SU-DHL-6 (cell line): ENCODE data around the gene EDDM13.
A peak's percentile ranks its signal among the peaks of the same experiment; 100 is the strongest.

Experiments used
- CTCF ChIP-seq: fragments of 200-600 bp; sonication (generic); IDR thresholded peaks from one replicate; pipeline ENCODE4 v1.5.1; 2017; ENCODE audit warnings: antibody characterized with exemption, mild to moderate bottlenecking, low read length, moderate library complexity; ENCODE audit not compliant: insufficient read depth, poor library complexity, severe bottlenecking
- EZH2phosphoT487 ChIP-seq: fragments of 200-600 bp; sonication (generic), shearing (Covaris generic); conservative IDR thresholded peaks from 2 replicates; pipeline ENCODE4 v1.6.1; 2018; ENCODE audit warnings: mild to moderate bottlenecking, antibody characterized with exemption, low read length, moderate library complexity, mixed read lengths

- TF ChIP-seq CTCF (peak; percentile 100), EZH2phosphoT487 (no peak)
Observed at GRCh38 chr19:56309511-56310185, 37.1 kb downstream of the EDDM13 start.
